GM18520 (cell line): Measurements from ENCODE around the gene TARS2.

ENCODE experiments used
- ATAC-seq: cut with Tn5 transposase; IDR thresholded peaks from one replicate; pipeline ENCODE4 v1.9.1; 2021; ENCODE audit not compliant: unreplicated experiment

The TARS2 gene

GRCh38 chr1:150536836-150537731 lies 49.9 kb downstream of the TARS2 start:
- no peak for ATAC-seq

DNA sequence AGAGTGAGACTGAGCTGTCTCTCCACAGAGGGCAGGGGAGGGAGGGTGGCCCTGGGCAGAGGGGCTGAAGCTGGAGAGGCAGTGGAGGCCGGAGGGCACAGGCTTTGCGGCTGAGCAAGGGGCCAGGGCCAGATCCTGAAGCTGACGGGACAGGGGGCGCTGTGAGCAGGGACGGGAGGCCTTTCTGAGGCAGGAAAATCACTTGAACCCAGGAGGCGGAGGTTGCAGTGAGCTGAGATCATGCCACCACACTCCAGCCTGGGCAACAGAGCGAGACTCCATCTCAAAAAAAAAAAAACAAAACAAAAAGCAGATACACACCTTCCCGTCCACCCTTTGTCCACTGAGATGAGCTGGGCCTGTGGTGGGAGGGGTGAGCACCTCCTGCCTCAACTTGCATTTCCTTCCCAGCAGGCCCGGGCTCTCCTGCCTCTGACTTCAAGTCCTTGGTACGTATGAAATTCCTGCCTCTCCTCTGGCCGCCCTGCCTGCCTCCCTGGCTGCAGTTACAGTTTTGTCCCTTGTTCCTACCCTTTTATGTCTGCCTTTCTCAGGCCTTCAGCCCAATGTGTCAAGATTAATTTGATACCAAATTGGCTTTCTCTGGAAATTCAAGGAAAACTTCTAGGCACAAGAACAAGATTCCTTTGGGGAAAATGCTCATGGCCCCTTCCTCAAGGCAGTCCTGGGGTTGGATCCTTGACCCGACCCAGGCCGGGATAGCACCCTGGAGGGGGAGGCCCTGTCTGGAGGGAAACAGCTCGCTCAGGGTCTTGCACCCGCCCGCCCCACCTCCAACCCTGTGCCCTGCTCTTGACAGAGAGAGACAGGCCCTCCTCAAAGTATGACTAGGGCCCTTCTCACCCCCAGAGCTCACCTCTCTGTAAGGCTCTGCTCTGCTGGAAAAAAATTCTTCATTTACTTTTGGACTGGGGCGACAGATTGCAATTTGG lies 50.8 kb downstream of the TARS2 start:
- ATAC-seq = no peak

DNA sequence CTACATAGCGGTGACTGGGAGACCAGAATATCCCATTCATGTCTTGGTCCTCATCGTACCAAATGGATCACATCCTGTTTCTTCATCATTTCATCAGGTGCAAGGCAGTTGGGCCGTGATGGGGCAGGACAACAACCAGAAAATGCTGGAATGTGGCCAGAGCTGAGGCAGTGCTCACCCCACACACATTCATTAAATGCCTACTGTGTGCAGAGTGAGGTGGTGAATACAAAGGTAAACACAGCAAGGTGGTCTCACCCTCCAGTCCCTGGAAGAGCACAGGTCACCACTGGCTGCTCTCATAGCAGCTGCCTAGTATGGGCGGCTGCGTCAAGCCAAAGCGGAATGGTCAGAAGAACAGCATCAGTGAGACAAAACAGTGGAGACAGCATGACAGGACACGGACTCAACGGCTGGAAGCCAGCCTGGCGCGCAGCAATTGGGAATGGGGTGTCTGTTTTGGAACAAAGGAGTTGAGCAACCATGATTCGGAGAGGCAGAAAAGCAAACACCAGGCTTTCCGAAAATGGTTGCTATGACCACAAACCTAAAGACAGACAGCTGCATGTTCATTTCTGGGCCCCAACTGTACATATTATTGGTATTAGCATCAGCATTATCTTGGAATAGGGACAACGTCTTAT lies 56.4 kb downstream of the TARS2 start:
- no peak for ATAC-seq

GRCh38 chr1:150544204-150544603 lies 57.0 kb downstream of the TARS2 start:
- no peak for ATAC-seq

- no peak for ATAC-seq
These were observed 58.3 kb downstream of the TARS2 start for GRCh38 chr1:150545486-150546032.

DNA sequence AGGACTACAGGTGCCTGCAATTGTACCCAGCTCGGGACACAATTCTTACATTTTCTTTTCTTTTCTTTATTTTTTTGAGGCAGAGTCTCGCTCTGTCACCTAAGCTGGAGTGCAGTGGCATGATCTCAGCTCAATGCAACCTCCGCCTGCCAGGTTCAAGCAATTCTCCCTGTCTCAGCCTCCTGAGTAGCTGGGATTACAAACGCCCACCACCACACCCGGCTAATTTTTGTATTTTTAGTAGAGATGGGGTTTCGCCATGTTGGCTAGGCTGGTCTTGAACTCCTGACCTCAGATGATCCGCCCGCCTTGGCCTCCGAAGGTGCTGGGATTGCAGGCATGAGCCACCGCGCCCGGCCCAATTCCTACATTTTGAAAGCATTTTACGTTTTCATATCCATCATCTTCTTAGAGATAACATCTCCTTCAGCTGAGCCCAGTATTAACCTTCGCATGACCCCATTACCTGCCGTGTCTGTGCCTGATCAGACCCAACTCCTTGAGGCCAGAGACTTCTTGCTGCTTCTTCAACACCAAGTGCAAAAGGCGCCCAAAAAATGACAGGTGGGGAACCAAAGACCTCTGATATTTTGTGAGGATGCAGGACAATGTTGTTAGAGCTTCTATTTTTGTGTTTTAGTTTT lies 59.2 kb downstream of the TARS2 start:
- ATAC-seq = no peak

DNA sequence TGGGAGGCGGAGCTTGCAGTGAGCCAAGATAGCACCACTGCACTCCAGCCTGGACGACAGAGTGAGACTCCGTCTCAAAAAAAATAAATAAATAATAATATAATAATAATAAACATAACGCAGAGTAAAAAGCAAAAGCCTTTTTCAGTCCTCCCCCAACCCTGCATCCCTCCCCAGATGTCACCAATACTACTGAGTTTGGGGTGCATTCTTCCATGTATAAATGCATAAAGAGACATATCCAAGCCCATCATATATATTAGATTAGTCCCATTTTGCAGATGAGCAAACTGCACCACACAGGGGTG lies 61.1 kb downstream of the TARS2 start:
- no peak for ATAC-seq

DNA sequence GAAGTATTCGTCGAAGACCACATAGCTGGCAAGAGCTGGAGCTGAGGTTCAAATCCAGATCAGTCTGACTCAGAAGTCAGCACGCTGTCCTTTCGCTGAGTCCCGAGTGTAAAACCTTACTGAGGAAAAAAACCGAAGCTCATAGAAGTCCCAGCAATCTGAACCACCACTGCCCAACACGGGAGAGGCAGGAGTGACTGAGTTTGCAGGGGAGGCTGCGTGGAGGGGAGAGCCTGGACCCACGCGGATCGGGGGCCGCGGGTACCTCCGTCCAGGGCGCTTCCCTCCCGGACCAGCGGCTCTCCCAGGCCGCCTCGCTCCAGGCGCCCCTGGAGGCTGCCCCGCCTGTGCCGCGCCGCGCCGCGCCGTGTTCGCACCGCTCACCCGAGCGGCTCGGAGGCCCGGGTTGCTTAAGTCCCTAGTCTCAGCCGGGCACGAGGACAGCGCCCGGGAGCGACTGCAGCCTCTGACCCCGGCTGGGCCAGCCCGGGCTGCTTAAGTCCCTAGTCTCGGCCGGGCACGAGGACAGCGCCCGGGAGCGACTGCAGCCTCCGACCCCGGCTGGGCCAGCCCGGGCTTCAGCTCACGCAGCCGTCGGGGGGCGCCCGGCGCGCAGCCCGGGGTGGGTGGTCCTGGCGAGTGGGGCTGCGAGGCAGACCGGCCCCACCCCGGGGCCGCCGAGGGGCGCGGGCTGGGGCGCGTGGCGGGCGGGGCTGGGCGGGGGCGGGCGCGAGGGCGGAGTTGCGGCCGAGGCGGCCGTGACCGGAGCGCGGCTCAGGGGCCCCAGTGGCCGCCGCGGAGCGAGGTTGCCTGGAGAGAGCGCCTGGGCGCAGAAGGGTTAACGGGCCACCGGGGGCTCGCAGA lies 61.6 kb downstream of the TARS2 start, which contains the start of gene ADAMTSL4:
TSS of gene ADAMTSL4 (plus strand) at position 777 of the 864 bp plus-strand sequence. CDS start 2,881 bp downstream, outside the sequence.
- ATAC-seq = no peak

DNA sequence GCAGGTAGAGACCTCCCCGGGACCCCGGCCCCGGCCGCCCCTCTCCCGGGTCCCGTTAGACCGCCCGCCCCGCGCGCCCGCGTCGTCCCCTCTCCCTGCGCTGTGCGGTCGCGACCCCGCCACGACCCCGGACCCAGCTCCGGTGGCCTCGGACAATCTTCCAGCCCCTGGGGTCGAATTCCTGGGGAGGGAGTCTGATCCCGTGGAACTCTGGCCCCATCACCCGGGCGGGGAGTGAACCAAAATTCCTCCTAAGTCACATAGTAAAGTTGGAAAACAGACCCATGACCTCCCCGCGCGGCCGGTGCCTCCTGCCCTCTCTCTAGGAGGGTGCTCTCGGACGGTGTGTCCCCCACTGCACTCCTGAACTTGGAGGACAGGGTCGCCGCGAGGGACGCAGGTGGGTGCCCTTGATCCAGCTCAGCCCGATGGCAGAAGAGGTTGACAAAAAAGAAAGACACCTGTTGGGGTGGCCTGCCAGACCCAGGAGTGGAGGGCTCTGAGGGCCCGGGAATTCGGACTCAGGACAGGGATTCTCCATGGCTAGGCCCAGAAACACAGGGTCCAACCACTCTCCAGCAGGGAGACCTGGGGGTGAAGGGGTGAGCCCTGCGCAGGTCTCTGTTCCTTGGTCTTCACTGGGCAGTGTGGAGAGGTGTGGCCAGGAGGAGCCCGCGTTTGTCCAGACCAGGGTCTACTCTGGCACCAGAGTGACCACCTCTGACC lies 62.4 kb downstream of the TARS2 start:
- ATAC-seq = no peak

DNA sequence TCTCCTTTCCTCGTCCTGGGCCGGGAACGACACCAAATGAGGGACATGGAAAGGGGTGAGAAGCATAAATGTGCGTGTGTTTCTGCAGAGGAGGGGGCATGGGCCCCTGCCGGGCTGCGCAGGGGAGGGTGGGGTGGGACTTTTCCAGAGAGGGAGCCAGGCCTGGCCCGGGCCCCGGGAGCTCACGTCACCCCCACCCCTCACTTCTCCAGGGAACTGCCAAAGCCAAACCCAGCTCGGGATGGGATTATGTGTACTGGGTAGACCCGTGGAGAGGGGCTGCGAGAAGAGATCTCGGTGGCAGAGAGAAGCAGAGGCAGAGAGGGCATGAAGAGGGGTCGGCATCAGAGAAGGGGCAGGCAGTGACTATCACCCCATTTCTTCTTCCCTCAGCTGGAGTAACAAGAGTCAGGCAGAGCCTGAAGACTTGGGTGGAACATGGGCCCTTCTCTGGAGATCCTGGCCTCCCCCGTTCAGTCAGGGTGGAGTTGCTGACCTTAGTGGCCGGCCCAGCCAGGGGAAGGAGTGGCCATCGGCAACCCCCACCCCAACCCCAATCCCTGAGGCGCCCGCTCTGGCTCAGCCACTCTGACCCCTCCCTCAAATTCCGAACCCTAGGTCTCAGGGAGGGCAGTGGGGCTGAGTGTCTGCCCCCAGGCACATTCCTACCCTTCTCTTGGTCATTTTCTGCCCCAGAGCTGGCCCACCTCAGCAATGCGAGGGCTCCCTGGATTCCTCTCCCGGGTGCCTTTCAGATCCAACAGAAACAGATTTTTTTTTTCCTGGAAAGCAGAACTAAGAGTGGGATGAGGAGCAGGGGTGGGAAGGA lies 63.2 kb downstream of the TARS2 start:
- no peak for ATAC-seq

DNA sequence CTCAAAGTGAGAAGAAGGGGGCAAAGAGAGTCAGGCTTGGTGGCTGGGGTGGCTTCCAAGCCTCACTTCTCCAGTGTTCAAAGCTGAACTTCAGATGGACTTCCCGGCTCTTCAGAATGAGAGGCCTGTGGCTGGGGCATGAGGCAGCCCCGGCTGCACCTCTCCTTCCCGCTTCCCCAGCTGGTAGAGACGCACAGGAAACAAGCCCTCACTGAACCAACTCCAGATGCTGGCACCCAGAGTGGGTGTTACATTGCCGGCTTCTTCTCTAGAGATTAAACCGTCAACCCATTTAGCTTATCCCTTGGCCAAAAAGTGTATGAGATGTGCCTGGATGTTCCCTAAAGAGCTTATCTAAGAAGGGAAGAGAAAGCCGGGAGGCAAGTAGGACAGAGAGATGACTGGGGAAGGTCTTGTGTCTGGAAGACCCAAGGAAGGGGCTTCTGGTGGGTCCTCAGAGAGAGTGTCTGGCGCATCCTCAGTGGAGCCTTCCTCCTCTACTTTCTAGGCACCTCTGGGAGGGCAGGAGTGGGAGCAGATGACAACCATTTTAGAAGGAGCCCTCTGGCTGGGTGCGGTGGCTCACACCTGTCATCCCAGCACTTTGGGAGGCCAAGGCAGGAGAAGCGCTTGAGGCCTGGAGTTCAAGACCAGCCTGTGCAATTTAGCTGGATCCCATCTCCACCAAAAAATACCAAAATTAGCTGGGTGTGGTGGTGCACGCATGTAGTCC lies 64.0 kb downstream of the TARS2 start:
- ATAC-seq = no peak

- no peak for ATAC-seq
These were observed 64.5 kb downstream of the TARS2 start for GRCh38 chr1:150551784-150552127.

DNA sequence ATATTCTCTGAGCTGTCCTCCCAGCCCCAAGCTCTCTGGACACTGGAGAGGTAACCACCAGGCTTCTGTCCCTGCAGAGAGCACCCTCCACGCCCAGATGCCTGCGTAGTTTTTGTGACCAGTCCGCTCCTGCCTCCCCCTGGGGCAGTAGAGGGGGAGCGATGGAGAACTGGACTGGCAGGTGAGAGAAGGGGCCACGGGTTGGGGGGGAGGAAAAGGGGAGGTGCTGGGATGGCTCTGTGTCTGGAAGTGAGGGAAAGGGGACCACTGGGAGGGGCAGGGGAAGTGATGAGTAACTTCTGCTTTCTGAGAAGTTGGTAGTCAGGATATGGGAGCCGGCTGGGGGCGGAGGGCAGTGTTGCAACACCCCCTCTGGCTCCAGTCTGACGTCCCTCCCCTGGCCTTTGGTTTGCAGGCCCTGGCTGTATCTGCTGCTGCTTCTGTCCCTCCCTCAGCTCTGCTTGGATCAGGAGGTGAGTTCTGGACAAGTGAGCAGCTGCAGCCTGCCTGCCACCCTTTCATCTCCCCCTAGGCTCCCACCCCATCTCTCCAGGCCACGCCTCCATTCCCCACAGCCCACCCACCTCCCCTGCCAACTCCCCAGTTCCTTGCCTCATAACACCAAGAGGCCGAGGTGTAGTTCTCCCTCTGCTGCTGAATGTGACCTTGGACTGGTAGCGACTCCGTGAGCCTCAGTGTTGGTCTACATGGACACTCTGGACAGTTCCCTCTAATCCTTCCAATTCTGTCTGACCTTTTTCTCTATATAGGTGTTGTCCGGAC lies 65.1 kb downstream of the TARS2 start:
- ATAC-seq = no peak

GRCh38 chr1:150552911-150553289 lies 65.7 kb downstream of the TARS2 start:
- no peak for ATAC-seq

GRCh38 chr1:150553392-150554085 lies 66.3 kb downstream of the TARS2 start:
- ATAC-seq = no peak

GRCh38 chr1:150554086-150554452 lies 66.8 kb downstream of the TARS2 start:
- ATAC-seq = no peak
